ENCODE measurements around the gene ETV4. TPM values are rescaled to one million over a fixed set of nuclear protein-coding genes. Genes with fewer than 3 reads are reported as not detected.
A peak's percentile ranks its signal among the peaks of the same experiment; 100 is the strongest.

ETV4 gene
- total and polyA plus RNA-seq, 2 of the 13 experiments (the other 11 are each of a cell fraction or from before 2014, with no cell fraction given), result 128 to 330 TPM

- TF ChIP-seq E2F5 (CRISPR knock-in tag; conservative IDR thresholded peaks at IDR 0.05) (no peak), MYC (CRISPR knock-in tag; IDR thresholded peaks at IDR 0.05; ENCODE audit: borderline replicate concordance) (no peak), MEF2D (CRISPR knock-in tag; IDR thresholded peaks at IDR 0.05) (peak; percentile 29; the same call in 1 of the 2 replicates), NR3C1 (CRISPR knock-in tag; IDR thresholded peaks at IDR 0.05) (no peak), GMEB2 (CRISPR knock-in tag; IDR thresholded peaks at IDR 0.05; ENCODE audit: low read depth) (no peak), ZNF318 (CRISPR knock-in tag; IDR thresholded peaks at IDR 0.05) (no peak), REPIN1 (CRISPR knock-in tag; IDR thresholded peaks at IDR 0.05; ENCODE audit: borderline replicate concordance, low read depth) (peak; percentile 39; the same call in 1 of the 2 replicates), ZNF839 (CRISPR knock-in tag; IDR thresholded peaks at IDR 0.05; ENCODE audit: borderline replicate concordance) (no peak), NR2C2 (CRISPR knock-in tag; IDR thresholded peaks at IDR 0.05; ENCODE audit: borderline replicate concordance) (no peak; the same call in 1 of the 2 replicates), SMAD1 (CRISPR knock-in tag; IDR thresholded peaks at IDR 0.05; ENCODE audit: borderline replicate concordance, low read depth) (no peak), ZNF224 (CRISPR knock-in tag; IDR thresholded peaks at IDR 0.05) (no peak), MAFF (IDR thresholded peaks at IDR 0.05; ENCODE audit: low read depth, low read length) (no peak), PITX1 (CRISPR knock-in tag; IDR thresholded peaks at IDR 0.05) (peak; percentile 69; the same call in 1 of the 2 replicates), FOXC1 (CRISPR knock-in tag; IDR thresholded peaks at IDR 0.05; ENCODE audit: borderline replicate concordance) (0 out of 2 replicates have a peak, but pooled peaks have one; percentile 50), HOXD1 (CRISPR knock-in tag; IDR thresholded peaks at IDR 0.05) (no peak), ZSCAN9 (CRISPR knock-in tag; IDR thresholded peaks at IDR 0.05; ENCODE audit: borderline replicate concordance) (no peak)
These were observed 42.7 kb upstream of the ETV4 start (continued) for GRCh38 chr17:43588664-43589435.
